ENCODE measurements around the gene C11orf87.

The C11orf87 gene

GRCh38 chr11:109443052-109443451, 21.1 kb downstream of the C11orf87 start:
- H3K36me3 ChIP-seq = no peaks in the 10 kb centered on the region
- H3K27me3 ChIP-seq = no peaks in the 10 kb centered on the region
- TF ChIP-seq CTCF (IDR thresholded peaks at IDR 0.05) = no peak
- no peak overlapping the region for H3K4me3 ChIP-seq (ENCODE audit: low read depth in 1 of 2, low read length in 1 of 2)
- no peaks in the 10 kb centered on the region for H3K4me1 ChIP-seq (ENCODE audit: control insufficient read depth in 1 of 2, insufficient read depth in 1 of 2, low read depth in 1 of 2, low read length in 1 of 2)
- no peaks in the 10 kb centered on the region for H3K9me3 ChIP-seq
- H3K27ac ChIP-seq = no peak overlapping the region

- Histone ChIP-seq H3K9me3 (no peaks in the 10 kb centered on the region), H3K27me3 (no peaks in the 10 kb centered on the region), H3K4me1 (ENCODE audit: control insufficient read depth in 1 of 2, insufficient read depth in 1 of 2, low read depth in 1 of 2, low read length in 1 of 2) (no peaks in the 10 kb centered on the region), H3K36me3 (no peaks in the 10 kb centered on the region), H3K4me3 (ENCODE audit: low read depth in 1 of 2, low read length in 1 of 2) (no peak overlapping the region), H3K27ac (no peak overlapping the region)
- no peak for TF ChIP-seq CTCF (IDR thresholded peaks at IDR 0.05)
Measured at GRCh38 chr11:109454857-109455256, 32.9 kb downstream of the C11orf87 start.
